ENCODE results near the gene GPC5.

GPC5 gene

GRCh38 chr13:91716436-91717065 is 318.1 kb downstream of the GPC5 start:
- H3K4me1 ChIP-seq (ENCODE audit: control insufficient read depth, insufficient read depth, low read length), result no peaks in the 10 kb centered on the region

GRCh38 chr13:91719033-91719432 is 320.6 kb downstream of the GPC5 start:
- H3K9ac ChIP-seq (ENCODE audit: low read length), result no peak overlapping the region
- H3K4me1 ChIP-seq (ENCODE audit: control insufficient read depth, insufficient read depth, low read length), result no peaks in the 10 kb centered on the region
- no peaks in the 10 kb centered on the region for H3K9me3 ChIP-seq (ENCODE audit: control insufficient read depth, low read length)
- H3K4me3 ChIP-seq (ENCODE audit: low read length), result no peak overlapping the region
- H3K36me3 ChIP-seq (ENCODE audit: control insufficient read depth, insufficient read depth, low read length), result no peaks in the 10 kb centered on the region
- H3K27me3 ChIP-seq (ENCODE audit: control insufficient read depth, insufficient read depth, low read length), result no peaks in the 10 kb centered on the region

More at GRCh38 chr13:91716436-91717065, 318.1 kb downstream of the GPC5 start:
- Histone ChIP-seq H3K9me3 (ENCODE audit: control insufficient read depth, low read length) (no peaks in the 10 kb centered on the region), H3K9ac (ENCODE audit: low read length) (no peak overlapping the region), H3K36me3 (ENCODE audit: control insufficient read depth, insufficient read depth, low read length) (no peaks in the 10 kb centered on the region), H3K4me3 (ENCODE audit: low read length) (no peak overlapping the region), H3K27me3 (ENCODE audit: control insufficient read depth, insufficient read depth, low read length) (no peaks in the 10 kb centered on the region)

- H3K4me1 ChIP-seq (ENCODE audit: control insufficient read depth, insufficient read depth, low read length), result no peaks in the 10 kb centered on the region
- no peaks in the 10 kb centered on the region for H3K36me3 ChIP-seq (ENCODE audit: control insufficient read depth, insufficient read depth, low read length)
- no peaks in the 10 kb centered on the region for H3K9me3 ChIP-seq (ENCODE audit: control insufficient read depth, low read length)
Observed at GRCh38 chr13:91721413-91721812, 323.0 kb downstream of the GPC5 start.

GRCh38 chr13:91722267-91722884 is 324.0 kb downstream of the GPC5 start:
- no peak overlapping the region for H3K9ac ChIP-seq (ENCODE audit: low read length)
- no peaks in the 10 kb centered on the region for H3K4me1 ChIP-seq (ENCODE audit: control insufficient read depth, insufficient read depth, low read length)
- no peaks in the 10 kb centered on the region for H3K27me3 ChIP-seq (ENCODE audit: control insufficient read depth, insufficient read depth, low read length)
- no peak overlapping the region for H3K4me3 ChIP-seq (ENCODE audit: low read length)
- no peaks in the 10 kb centered on the region for H3K36me3 ChIP-seq (ENCODE audit: control insufficient read depth, insufficient read depth, low read length)
- no peaks in the 10 kb centered on the region for H3K9me3 ChIP-seq (ENCODE audit: control insufficient read depth, low read length)

More at GRCh38 chr13:91721413-91721812, 323.0 kb downstream of the GPC5 start:
- Histone ChIP-seq H3K9ac (ENCODE audit: low read length) (no peak overlapping the region), H3K27me3 (ENCODE audit: control insufficient read depth, insufficient read depth, low read length) (no peaks in the 10 kb centered on the region), H3K4me3 (ENCODE audit: low read length) (no peak overlapping the region)

- no peaks in the 10 kb centered on the region for H3K27me3 ChIP-seq (ENCODE audit: control insufficient read depth, insufficient read depth, low read length)
- H3K36me3 ChIP-seq (ENCODE audit: control insufficient read depth, insufficient read depth, low read length), result no peaks in the 10 kb centered on the region
- H3K9ac ChIP-seq (ENCODE audit: low read length), result no peak overlapping the region
- H3K4me1 ChIP-seq (ENCODE audit: control insufficient read depth, insufficient read depth, low read length), result no peaks in the 10 kb centered on the region
- no peaks in the 10 kb centered on the region for H3K9me3 ChIP-seq (ENCODE audit: control insufficient read depth, low read length)
- H3K4me3 ChIP-seq (ENCODE audit: low read length), result no peak overlapping the region
Observed at GRCh38 chr13:91724591-91724990, 326.2 kb downstream of the GPC5 start.

- H3K4me3 ChIP-seq (ENCODE audit: low read length), result no peak overlapping the region
- no peaks in the 10 kb centered on the region for H3K4me1 ChIP-seq (ENCODE audit: control insufficient read depth, insufficient read depth, low read length)
- no peaks in the 10 kb centered on the region for H3K36me3 ChIP-seq (ENCODE audit: control insufficient read depth, insufficient read depth, low read length)
Observed at GRCh38 chr13:91725646-91726045, 327.2 kb downstream of the GPC5 start.

GRCh38 chr13:91726671-91727070 is 328.2 kb downstream of the GPC5 start:
- Histone ChIP-seq H3K9ac (ENCODE audit: low read length) (no peak overlapping the region), H3K9me3 (ENCODE audit: control insufficient read depth, low read length) (no peaks in the 10 kb centered on the region), H3K36me3 (ENCODE audit: control insufficient read depth, insufficient read depth, low read length) (no peaks in the 10 kb centered on the region), H3K4me1 (ENCODE audit: control insufficient read depth, insufficient read depth, low read length) (no peaks in the 10 kb centered on the region), H3K27me3 (ENCODE audit: control insufficient read depth, insufficient read depth, low read length) (no peaks in the 10 kb centered on the region), H3K4me3 (ENCODE audit: low read length) (no peak overlapping the region)

More at GRCh38 chr13:91725646-91726045, 327.2 kb downstream of the GPC5 start:
- H3K9ac ChIP-seq (ENCODE audit: low read length), result no peak overlapping the region
- H3K27me3 ChIP-seq (ENCODE audit: control insufficient read depth, insufficient read depth, low read length), result no peaks in the 10 kb centered on the region
- no peaks in the 10 kb centered on the region for H3K9me3 ChIP-seq (ENCODE audit: control insufficient read depth, low read length)

GRCh38 chr13:91729859-91730258 is 331.4 kb downstream of the GPC5 start:
- Histone ChIP-seq H3K9me3 (ENCODE audit: control insufficient read depth, low read length) (no peaks in the 10 kb centered on the region), H3K36me3 (ENCODE audit: control insufficient read depth, insufficient read depth, low read length) (no peaks in the 10 kb centered on the region), H3K4me1 (ENCODE audit: control insufficient read depth, insufficient read depth, low read length) (no peaks in the 10 kb centered on the region), H3K4me3 (ENCODE audit: low read length) (no peak overlapping the region), H3K9ac (ENCODE audit: low read length) (no peak overlapping the region), H3K27me3 (ENCODE audit: control insufficient read depth, insufficient read depth, low read length) (no peaks in the 10 kb centered on the region)

- H3K36me3 ChIP-seq (ENCODE audit: control insufficient read depth, insufficient read depth, low read length), result no peaks in the 10 kb centered on the region
- H3K4me3 ChIP-seq (ENCODE audit: low read length), result no peak overlapping the region
- no peaks in the 10 kb centered on the region for H3K9me3 ChIP-seq (ENCODE audit: control insufficient read depth, low read length)
- no peaks in the 10 kb centered on the region for H3K4me1 ChIP-seq (ENCODE audit: control insufficient read depth, insufficient read depth, low read length)
- H3K9ac ChIP-seq (ENCODE audit: low read length), result no peak overlapping the region
- no peaks in the 10 kb centered on the region for H3K27me3 ChIP-seq (ENCODE audit: control insufficient read depth, insufficient read depth, low read length)
Observed at GRCh38 chr13:91739751-91740150, 341.3 kb downstream of the GPC5 start.

GRCh38 chr13:91740756-91741155 is 342.3 kb downstream of the GPC5 start:
- H3K9ac ChIP-seq (ENCODE audit: low read length), result no peak overlapping the region
- H3K4me1 ChIP-seq (ENCODE audit: control insufficient read depth, insufficient read depth, low read length), result no peaks in the 10 kb centered on the region
- no peak overlapping the region for H3K4me3 ChIP-seq (ENCODE audit: low read length)

GRCh38 chr13:91741925-91742324 is 343.5 kb downstream of the GPC5 start:
- Histone ChIP-seq H3K27me3 (ENCODE audit: control insufficient read depth, insufficient read depth, low read length) (no peaks in the 10 kb centered on the region), H3K4me1 (ENCODE audit: control insufficient read depth, insufficient read depth, low read length) (no peaks in the 10 kb centered on the region), H3K9me3 (ENCODE audit: control insufficient read depth, low read length) (no peaks in the 10 kb centered on the region), H3K36me3 (ENCODE audit: control insufficient read depth, insufficient read depth, low read length) (no peaks in the 10 kb centered on the region), H3K4me3 (ENCODE audit: low read length) (no peak overlapping the region), H3K9ac (ENCODE audit: low read length) (no peak overlapping the region)

More at GRCh38 chr13:91740756-91741155, 342.3 kb downstream of the GPC5 start:
- no peaks in the 10 kb centered on the region for H3K9me3 ChIP-seq (ENCODE audit: control insufficient read depth, low read length)
- H3K27me3 ChIP-seq (ENCODE audit: control insufficient read depth, insufficient read depth, low read length), result no peaks in the 10 kb centered on the region
- no peaks in the 10 kb centered on the region for H3K36me3 ChIP-seq (ENCODE audit: control insufficient read depth, insufficient read depth, low read length)

- H3K9me3 ChIP-seq (ENCODE audit: control insufficient read depth, low read length), result no peaks in the 10 kb centered on the region
- no peak overlapping the region for H3K4me3 ChIP-seq (ENCODE audit: low read length)
- H3K9ac ChIP-seq (ENCODE audit: low read length), result no peak overlapping the region
- H3K27me3 ChIP-seq (ENCODE audit: control insufficient read depth, insufficient read depth, low read length), result no peaks in the 10 kb centered on the region
- H3K36me3 ChIP-seq (ENCODE audit: control insufficient read depth, insufficient read depth, low read length), result no peaks in the 10 kb centered on the region
- H3K4me1 ChIP-seq (ENCODE audit: control insufficient read depth, insufficient read depth, low read length), result no peaks in the 10 kb centered on the region
Observed at GRCh38 chr13:91744284-91744683, 345.9 kb downstream of the GPC5 start.
